DND-41 (cell line): ENCODE data around the gene PTPRD.
A peak's percentile ranks its signal among the peaks of the same experiment; 100 is the strongest.

Source experiments
- ATAC-seq: fragments of 200-7000 bp; cut with Tn5 transposase; 3 replicates; pipeline ENCODE4 v1.9.1; 2021; ENCODE audit warnings: low read depth; ENCODE audit not compliant: insufficient read depth
- DNase-seq: peaks from one replicate; pipeline ENCODE4 v3.0.0-alpha.2; 2020
- H2AFZ ChIP-seq: 2 replicates; pipeline ENCODE4 v1.6.0; 2012; ENCODE audit warnings: low read depth, low read length
- H3K27ac ChIP-seq: 2 replicates; pipeline ENCODE4 v1.5.1; 2012; ENCODE audit warnings: low read length, inconsistent platforms
- H3K27me3 ChIP-seq: fragments of 200-600 bp; sonication (generic); 2 replicates; pipeline ENCODE4 v1.6.0; 2012; ENCODE audit warnings: low read length, mild to moderate bottlenecking, inconsistent platforms; ENCODE audit not compliant: insufficient read depth, poor library complexity
- H3K36me3 ChIP-seq: 2 replicates; pipeline ENCODE4 v1.5.1; 2012; ENCODE audit warnings: low read length, inconsistent platforms; ENCODE audit not compliant: insufficient read depth
- H3K4me1 ChIP-seq: 2 replicates; pipeline ENCODE4 v1.5.1; 2012; ENCODE audit warnings: mild to moderate bottlenecking, low read length; ENCODE audit not compliant: insufficient read depth
- H3K4me2 ChIP-seq: 2 replicates; pipeline ENCODE4 v1.6.0; 2012; ENCODE audit warnings: mild to moderate bottlenecking, moderate library complexity, low read length, inconsistent platforms; ENCODE audit not compliant: insufficient read depth
- H3K4me3 ChIP-seq, 2 experiments: fragments of 200-600 bp in 1 of 2; shearing (Covaris generic) in 1 of 2; 2 replicates each; pipeline ENCODE4 v1.5.1; 2012 to 2016; ENCODE audit warnings: inconsistent platforms in 2 of 2, low read length in 2 of 2, mild to moderate bottlenecking in 2 of 2, low read depth in 1 of 2, moderate library complexity in 1 of 2
- H3K79me2 ChIP-seq: 2 replicates; pipeline ENCODE4 v1.6.0; 2012; ENCODE audit warnings: low read length, inconsistent platforms; ENCODE audit not compliant: insufficient read depth
- H3K9ac ChIP-seq: 2 replicates; pipeline ENCODE4 v1.6.0; 2012; ENCODE audit warnings: low read depth, mild to moderate bottlenecking, inconsistent platforms, low read length, moderate library complexity
- H3K9me3 ChIP-seq: 2 replicates; pipeline ENCODE4 v1.5.1; 2012; ENCODE audit warnings: low read length, moderate library complexity, mild to moderate bottlenecking, inconsistent platforms; ENCODE audit not compliant: insufficient read depth, severe bottlenecking
- H4K20me1 ChIP-seq: 2 replicates; pipeline ENCODE4 v1.6.0; 2012; ENCODE audit warnings: low read length; ENCODE audit not compliant: insufficient read depth
- EZH2 ChIP-seq: IDR thresholded peaks from 3 replicates; pipeline ENCODE4 v1.6.1; 2012; ENCODE audit warnings: borderline replicate concordance, low read depth, mild to moderate bottlenecking, moderate library complexity, low read length, inconsistent platforms; ENCODE audit not compliant: severe bottlenecking
- TF ChIP-seq, protein P1 (sequence below): IDR thresholded peaks from 2 replicates; pipeline ENCODE4 v1.5.1; 2012; ENCODE audit warnings: borderline replicate concordance, low read length, moderate library complexity, mild to moderate bottlenecking; ENCODE audit not compliant: poor library complexity, severe bottlenecking; ENCODE audit errors: extremely low read depth

The PTPRD gene

DNA sequence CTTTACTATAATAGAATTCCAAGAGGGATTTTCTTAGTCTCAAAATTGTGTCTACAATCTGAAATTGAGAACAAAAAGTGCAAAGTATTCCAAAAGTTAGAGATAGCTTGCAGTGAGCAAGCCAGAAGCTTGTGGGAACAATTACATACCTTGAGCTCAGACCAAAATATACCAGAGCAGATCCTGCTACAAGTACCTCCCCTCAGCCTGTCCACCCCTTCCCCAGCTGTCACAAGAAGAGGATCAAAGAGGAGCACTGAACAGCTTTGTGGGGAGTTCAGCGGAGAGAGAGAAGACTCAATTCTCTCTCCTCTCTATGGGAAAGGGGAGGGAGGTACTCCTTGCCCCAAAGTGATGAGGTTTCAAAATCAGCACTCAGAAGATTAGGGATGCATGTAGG lies 1944.1 kb downstream of the PTPRD start:
- Histone ChIP-seq H3K79me2 (no peaks in the 10 kb centered on the region), H3K9me3 (no peaks in the 10 kb centered on the region)

DNA sequence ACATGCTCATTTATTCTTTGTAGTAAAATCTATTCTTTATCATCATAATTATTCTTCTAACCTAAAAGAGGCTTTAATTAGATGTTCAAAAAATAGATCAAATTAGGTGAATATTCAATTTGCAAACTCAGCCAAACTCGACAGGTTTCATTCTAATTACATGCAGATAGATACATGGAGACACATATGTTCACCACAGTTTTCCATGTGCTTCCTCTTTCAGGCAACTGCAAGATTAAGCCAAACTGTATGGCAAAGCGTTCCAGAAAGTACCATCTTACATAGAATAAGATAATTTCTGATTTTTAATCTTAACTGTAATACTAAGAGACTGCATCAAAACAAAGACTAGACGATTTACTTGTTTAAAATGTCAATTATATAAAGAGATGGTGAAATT lies 1944.6 kb downstream of the PTPRD start:
- Histone ChIP-seq H3K4me2 (no peak overlapping the region), H3K36me3 (no peaks in the 10 kb centered on the region), H2AFZ (no peak overlapping the region), H3K79me2 (no peaks in the 10 kb centered on the region), H3K4me1 (no peaks in the 10 kb centered on the region), H3K9me3 (no peaks in the 10 kb centered on the region), H3K9ac (no peak overlapping the region), H4K20me1 (no peaks in the 10 kb centered on the region), H3K4me3 (no peak overlapping the region), H3K27me3 (no peaks in the 10 kb centered on the region), H3K27ac (no peak overlapping the region)
- no peak for DNase-seq
- no peak for ATAC-seq
- TF ChIP-seq EZH2: no peak
- TF ChIP-seq, protein P1, sequence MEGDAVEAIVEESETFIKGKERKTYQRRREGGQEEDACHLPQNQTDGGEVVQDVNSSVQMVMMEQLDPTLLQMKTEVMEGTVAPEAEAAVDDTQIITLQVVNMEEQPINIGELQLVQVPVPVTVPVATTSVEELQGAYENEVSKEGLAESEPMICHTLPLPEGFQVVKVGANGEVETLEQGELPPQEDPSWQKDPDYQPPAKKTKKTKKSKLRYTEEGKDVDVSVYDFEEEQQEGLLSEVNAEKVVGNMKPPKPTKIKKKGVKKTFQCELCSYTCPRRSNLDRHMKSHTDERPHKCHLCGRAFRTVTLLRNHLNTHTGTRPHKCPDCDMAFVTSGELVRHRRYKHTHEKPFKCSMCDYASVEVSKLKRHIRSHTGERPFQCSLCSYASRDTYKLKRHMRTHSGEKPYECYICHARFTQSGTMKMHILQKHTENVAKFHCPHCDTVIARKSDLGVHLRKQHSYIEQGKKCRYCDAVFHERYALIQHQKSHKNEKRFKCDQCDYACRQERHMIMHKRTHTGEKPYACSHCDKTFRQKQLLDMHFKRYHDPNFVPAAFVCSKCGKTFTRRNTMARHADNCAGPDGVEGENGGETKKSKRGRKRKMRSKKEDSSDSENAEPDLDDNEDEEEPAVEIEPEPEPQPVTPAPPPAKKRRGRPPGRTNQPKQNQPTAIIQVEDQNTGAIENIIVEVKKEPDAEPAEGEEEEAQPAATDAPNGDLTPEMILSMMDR: no peak

More for the DNA sequence above, 1944.1 kb downstream of the PTPRD start:
- Histone ChIP-seq H3K4me2 (no peak overlapping the region), H3K36me3 (no peaks in the 10 kb centered on the region), H3K4me3 (no peak overlapping the region), H3K27ac (no peak overlapping the region), H2AFZ (no peak overlapping the region), H4K20me1 (no peaks in the 10 kb centered on the region), H3K4me1 (no peaks in the 10 kb centered on the region), H3K27me3 (no peaks in the 10 kb centered on the region), H3K9ac (no peak overlapping the region)
- DNase-seq: no peak
- no peak for ATAC-seq
- no peak for TF ChIP-seq EZH2
- TF ChIP-seq, protein P1: no peak

DNA sequence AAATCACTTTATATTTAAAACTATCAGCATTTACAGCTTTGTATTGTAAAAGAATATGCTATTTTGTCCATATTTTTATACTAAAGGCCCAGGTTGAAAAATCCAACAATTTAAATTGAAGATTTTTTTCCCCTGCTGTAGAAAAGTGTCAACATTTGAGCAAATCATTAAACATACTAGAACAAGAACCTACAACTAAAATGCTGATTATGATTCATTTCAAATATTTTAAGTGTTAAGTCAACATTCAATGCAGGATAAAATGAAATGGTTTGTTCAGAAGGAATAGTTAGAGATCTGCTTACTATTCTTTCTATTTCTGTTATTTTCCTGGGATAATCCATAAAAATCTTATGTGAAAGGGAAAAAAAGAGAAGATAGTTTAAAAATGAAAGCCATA lies 1946.7 kb downstream of the PTPRD start:
- TF ChIP-seq, protein P1: no peak
- TF ChIP-seq EZH2: no peak
- no peak for DNase-seq
- Histone ChIP-seq H3K4me3 (no peak overlapping the region), H3K27me3 (no peaks in the 10 kb centered on the region), H3K4me1 (no peaks in the 10 kb centered on the region), H4K20me1 (no peaks in the 10 kb centered on the region), H3K27ac (no peak overlapping the region), H3K4me2 (no peak overlapping the region), H3K36me3 (no peaks in the 10 kb centered on the region), H3K79me2 (no peaks in the 10 kb centered on the region), H3K9me3 (no peaks in the 10 kb centered on the region), H3K9ac (no peak overlapping the region), H2AFZ (no peak overlapping the region)
- ATAC-seq: no peak

DNA sequence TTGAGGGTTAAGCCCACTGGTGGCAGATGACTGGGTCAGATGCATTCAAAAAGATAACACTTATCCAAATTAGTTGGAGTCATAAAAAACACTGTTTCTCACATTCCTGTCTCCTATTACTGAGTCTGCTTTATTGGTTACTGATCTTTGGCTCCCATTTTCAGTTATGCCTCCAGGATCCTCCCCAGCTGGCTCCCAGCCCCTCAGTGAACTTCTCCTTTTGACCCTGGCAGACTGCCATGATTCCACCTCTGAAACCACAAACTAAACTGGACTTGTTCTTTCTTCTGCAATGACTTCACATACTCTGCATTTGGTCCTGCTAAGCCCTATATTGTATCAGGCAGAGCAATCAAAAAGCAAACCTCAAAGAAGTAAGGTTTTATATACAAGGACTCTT lies 1952.4 kb downstream of the PTPRD start:
- Histone ChIP-seq H3K4me1 (0 out of 2 replicates have a peak, but pooled peaks cover 6% of the 10 kb centered on the region), H4K20me1 (no peaks in the 10 kb centered on the region), H3K79me2 (no peaks in the 10 kb centered on the region), H3K27me3 (no peaks in the 10 kb centered on the region), H3K4me2 (no peak overlapping the region), H2AFZ (no peak overlapping the region), H3K4me3 (no peak overlapping the region), H3K27ac (no peak overlapping the region), H3K36me3 (no peaks in the 10 kb centered on the region; the same call in 1 of the 2 replicates), H3K9me3 (no peaks in the 10 kb centered on the region), H3K9ac (no peak overlapping the region)
- DNase-seq: peak; percentile 20
- ATAC-seq: peak; percentile 31; the same call in 2 of the 3 replicates
- TF ChIP-seq, protein P1: no peak
- TF ChIP-seq EZH2: no peak
